Measurements from ENCODE around the gene PARD3. TPM values are rescaled to one million over a fixed set of nuclear protein-coding genes. Genes with fewer than 3 reads are reported as not detected.

PARD3 gene
- total RNA-seq, 2 experiments from 2014 or later = 0.53 to 0.71 TPM

DNA sequence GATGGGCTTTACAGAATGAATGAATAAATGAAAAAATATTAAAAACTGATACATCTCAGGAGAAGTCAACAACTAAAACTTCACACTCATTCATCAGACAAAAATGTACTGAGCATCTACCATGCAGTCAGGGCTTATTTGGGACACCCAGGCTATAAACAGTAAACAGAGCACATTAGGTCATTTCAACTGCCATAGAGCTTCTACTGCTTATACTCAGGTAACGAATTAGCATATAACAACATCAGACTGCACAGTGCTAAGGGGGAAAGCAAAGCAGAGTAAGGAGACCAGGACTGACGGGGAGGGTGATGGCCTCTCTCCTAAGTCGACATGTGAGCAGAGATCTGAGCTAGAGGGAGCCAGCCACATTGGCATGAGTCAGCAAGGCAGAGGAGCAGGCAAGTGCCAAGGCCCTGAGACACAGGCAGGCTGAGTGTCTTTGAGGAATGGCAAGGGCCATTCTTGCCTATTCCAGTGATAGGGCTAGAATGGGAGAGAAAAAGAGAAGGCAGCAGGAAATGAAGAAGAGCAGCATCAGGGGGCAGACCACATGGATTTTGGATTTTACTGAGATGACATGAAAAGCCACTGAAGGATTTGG lies 528.9 kb downstream of the PARD3 start:
- TF ChIP-seq, protein P1, sequence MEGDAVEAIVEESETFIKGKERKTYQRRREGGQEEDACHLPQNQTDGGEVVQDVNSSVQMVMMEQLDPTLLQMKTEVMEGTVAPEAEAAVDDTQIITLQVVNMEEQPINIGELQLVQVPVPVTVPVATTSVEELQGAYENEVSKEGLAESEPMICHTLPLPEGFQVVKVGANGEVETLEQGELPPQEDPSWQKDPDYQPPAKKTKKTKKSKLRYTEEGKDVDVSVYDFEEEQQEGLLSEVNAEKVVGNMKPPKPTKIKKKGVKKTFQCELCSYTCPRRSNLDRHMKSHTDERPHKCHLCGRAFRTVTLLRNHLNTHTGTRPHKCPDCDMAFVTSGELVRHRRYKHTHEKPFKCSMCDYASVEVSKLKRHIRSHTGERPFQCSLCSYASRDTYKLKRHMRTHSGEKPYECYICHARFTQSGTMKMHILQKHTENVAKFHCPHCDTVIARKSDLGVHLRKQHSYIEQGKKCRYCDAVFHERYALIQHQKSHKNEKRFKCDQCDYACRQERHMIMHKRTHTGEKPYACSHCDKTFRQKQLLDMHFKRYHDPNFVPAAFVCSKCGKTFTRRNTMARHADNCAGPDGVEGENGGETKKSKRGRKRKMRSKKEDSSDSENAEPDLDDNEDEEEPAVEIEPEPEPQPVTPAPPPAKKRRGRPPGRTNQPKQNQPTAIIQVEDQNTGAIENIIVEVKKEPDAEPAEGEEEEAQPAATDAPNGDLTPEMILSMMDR (IDR thresholded peaks at IDR 0.05) = no peak
- Histone ChIP-seq H3K27ac (ENCODE audit: low read depth in 1 of 2, low read length in 2 of 2) (no peak overlapping the region), H3K4me1 (ENCODE audit: insufficient read depth, low read length) (no peaks in the 10 kb centered on the region), H3K27me3 (ENCODE audit: control insufficient read depth in 1 of 2, insufficient read depth in 2 of 2, low read length in 2 of 2) (no peaks in the 10 kb centered on the region), H3K36me3 (ENCODE audit: insufficient read depth, low read length) (no peaks in the 10 kb centered on the region), H3K9me3 (ENCODE audit: control insufficient read depth in 1 of 2, insufficient read depth in 1 of 2, low read length in 2 of 2) (no peaks in the 10 kb centered on the region), H3K4me3 (ENCODE audit: low read length) (no peak overlapping the region)
- H3K36me3 Mint-ChIP-seq (ENCODE audit: low read depth) = no peaks in the 10 kb centered on the region
- ATAC-seq (ENCODE audit: poor library complexity) (no peak), DNase-seq (no peak)
- H3K27me3 Mint-ChIP-seq = peaks cover 8% of the 10 kb centered on the region
- no peak overlapping the region for H3K27ac Mint-ChIP-seq
- no peaks in the 10 kb centered on the region for H3K9me3 Mint-ChIP-seq
- POLR2A ChIA-PET = interaction anchor here (0.7 kb wide), 1 partner anchor 866 kb away, joined by 3 read pairs; no protein-coding TSS in a partner anchor
- CTCF ChIA-PET = no interaction called here
- intact Hi-C loops (cut with DNase I, micrococcal nuclease) = no loop called here
- H3K4me1 Mint-ChIP-seq (ENCODE audit: low read depth) = no peaks in the 10 kb centered on the region
- H3K4me3 Mint-ChIP-seq = no peak overlapping the region

DNA sequence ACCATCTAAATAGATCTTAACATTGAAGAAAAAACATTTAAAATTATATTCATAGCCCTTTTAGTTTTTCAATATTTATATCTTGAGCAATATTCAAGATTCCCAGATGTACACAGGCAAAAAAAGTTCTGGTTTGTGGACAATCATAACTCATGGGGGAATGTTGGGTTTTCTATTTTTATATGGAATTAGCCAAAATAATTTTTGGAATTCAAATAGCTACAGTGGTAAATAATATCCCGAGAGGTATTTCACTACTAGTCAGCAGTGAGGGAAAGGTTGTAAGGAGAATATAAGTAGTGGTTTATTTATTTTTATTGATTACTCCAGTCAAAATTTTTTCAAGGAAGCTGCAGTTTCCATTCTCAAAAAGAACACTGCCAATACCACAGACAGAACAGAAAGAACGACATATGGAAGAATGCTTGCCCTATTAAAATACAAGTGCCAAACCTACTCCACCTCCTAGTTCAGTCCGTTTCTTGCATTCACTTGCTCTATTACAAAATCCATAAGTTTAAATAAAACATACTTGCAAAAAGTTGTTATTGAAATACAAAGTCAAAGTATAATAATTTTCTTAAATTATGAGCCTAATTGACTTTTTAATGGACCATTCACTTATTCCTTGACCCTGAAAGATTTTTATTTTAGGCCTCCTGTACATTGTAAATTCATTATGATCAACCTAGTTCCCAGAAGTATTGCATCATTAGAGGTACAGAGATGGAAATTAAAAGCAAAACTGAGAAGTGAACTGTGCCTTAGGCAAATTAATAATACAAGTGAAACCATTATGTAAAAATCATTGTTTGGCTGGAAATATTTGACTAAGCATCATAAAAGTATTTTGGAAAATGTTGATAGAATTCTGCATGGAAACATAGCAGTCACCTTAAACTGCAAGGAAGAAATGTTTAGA lies 533.2 kb downstream of the PARD3 start:
- no peaks in the 10 kb centered on the region for H3K9me3 ChIP-seq (ENCODE audit: control insufficient read depth in 1 of 2, insufficient read depth in 1 of 2, low read length in 2 of 2)
- no peaks in the 10 kb centered on the region for H3K36me3 Mint-ChIP-seq (ENCODE audit: low read depth)
- H3K27me3 Mint-ChIP-seq = peaks cover 22% of the 10 kb centered on the region
- CTCF ChIA-PET = no interaction called here
- no peaks in the 10 kb centered on the region for H3K9me3 Mint-ChIP-seq
- H3K4me1 ChIP-seq (ENCODE audit: insufficient read depth, low read length) = no peaks in the 10 kb centered on the region
- no peak overlapping the region for H3K27ac ChIP-seq (ENCODE audit: low read depth in 1 of 2, low read length in 2 of 2)
- H3K4me1 Mint-ChIP-seq (ENCODE audit: low read depth) = no peaks in the 10 kb centered on the region
- H3K27ac Mint-ChIP-seq = no peak overlapping the region
- POLR2A ChIA-PET = no interaction called here
- ATAC-seq (ENCODE audit: poor library complexity) (no peak), DNase-seq (no peak)
- TF ChIP-seq, protein P1 (IDR thresholded peaks at IDR 0.05) = no peak
- no peak overlapping the region for H3K4me3 Mint-ChIP-seq
- no peak overlapping the region for H3K4me3 ChIP-seq (ENCODE audit: low read length)
- H3K27me3 ChIP-seq (ENCODE audit: control insufficient read depth in 1 of 2, insufficient read depth in 2 of 2, low read length in 2 of 2) = no peaks in the 10 kb centered on the region
- intact Hi-C loops (cut with DNase I, micrococcal nuclease) = no loop called here
- H3K36me3 ChIP-seq (ENCODE audit: insufficient read depth, low read length) = no peaks in the 10 kb centered on the region

DNA sequence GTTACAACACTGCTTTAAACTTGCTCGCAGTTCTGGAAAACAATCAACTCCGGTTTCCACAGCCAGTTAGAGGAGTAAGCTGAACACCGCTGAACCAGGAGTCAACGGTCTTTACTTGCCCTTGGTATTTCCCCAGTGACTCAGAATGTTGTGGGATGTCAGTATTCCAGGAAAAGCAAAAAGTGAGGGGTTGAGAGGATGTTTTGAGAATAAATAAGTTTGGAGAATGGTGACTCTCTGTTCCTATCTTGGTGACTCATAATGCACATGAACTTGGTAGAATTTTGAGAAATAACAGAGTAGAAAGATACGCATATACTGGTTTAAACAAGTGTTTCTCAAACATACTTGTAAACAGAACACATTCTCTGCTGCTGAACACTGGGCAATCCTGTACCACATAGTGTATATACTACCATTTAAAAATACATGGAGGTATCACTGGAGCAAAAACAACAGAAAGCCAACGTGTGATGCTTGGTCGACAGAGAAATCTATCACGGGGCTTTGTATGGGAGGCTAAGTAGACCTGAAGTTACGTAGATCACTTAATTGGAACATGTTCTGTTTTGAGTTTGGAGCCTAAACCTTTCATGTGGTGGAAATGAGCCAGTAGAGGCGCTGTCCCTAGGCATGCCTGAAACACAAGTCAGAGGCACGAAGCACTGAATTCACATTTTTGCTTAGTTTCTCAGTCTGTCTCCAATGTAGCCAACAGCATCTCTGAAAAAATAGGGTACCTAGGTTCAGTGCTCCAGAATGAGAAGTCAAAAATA lies 534.3 kb downstream of the PARD3 start:
- no peak overlapping the region for H3K27ac Mint-ChIP-seq
- POLR2A ChIA-PET = no interaction called here
- Histone ChIP-seq H3K9me3 (ENCODE audit: control insufficient read depth in 1 of 2, insufficient read depth in 1 of 2, low read length in 2 of 2) (no peaks in the 10 kb centered on the region), H3K4me1 (ENCODE audit: insufficient read depth, low read length) (no peaks in the 10 kb centered on the region), H3K27me3 (ENCODE audit: control insufficient read depth in 1 of 2, insufficient read depth in 2 of 2, low read length in 2 of 2) (no peaks in the 10 kb centered on the region), H3K27ac (ENCODE audit: low read depth in 1 of 2, low read length in 2 of 2) (no peak overlapping the region), H3K36me3 (ENCODE audit: insufficient read depth, low read length) (no peaks in the 10 kb centered on the region), H3K4me3 (ENCODE audit: low read length) (no peak overlapping the region)
- H3K4me1 Mint-ChIP-seq (ENCODE audit: low read depth) = no peaks in the 10 kb centered on the region
- intact Hi-C loops (cut with DNase I, micrococcal nuclease) = no loop called here
- no peaks in the 10 kb centered on the region for H3K36me3 Mint-ChIP-seq (ENCODE audit: low read depth)
- no peak for DNase-seq
- ATAC-seq (ENCODE audit: poor library complexity) = no peak
- no peak overlapping the region for H3K4me3 Mint-ChIP-seq
- CTCF ChIA-PET = no interaction called here
- TF ChIP-seq, protein P1 (IDR thresholded peaks at IDR 0.05) = no peak
- peaks cover 22% of the 10 kb centered on the region for H3K27me3 Mint-ChIP-seq
- H3K9me3 Mint-ChIP-seq = no peaks in the 10 kb centered on the region
